AG10803 (cell line): Measurements from ENCODE around the gene ZFAND2A.
"Not testable (repeated sequence)": the region's sequence is repeated elsewhere in the genome, so short reads cannot be mapped to it uniquely, and the experiment has no call there.

Experiments
- DNase-seq: peaks from one replicate; pipeline ENCODE4 v3.0.0; 2010; ENCODE audit warnings: low read depth
- H3K4me3 ChIP-seq: 2 replicates; pipeline ENCODE4 v1.5.1; 2011; ENCODE audit warnings: mild to moderate bottlenecking, low read length, control low read depth
- TF ChIP-seq, protein P1 (sequence below): conservative IDR thresholded peaks from 2 replicates; pipeline ENCODE4 v1.5.1; 2011; ENCODE audit warnings: mild to moderate bottlenecking, low read length, control low read depth, inconsistent platforms

The ZFAND2A gene

DNA sequence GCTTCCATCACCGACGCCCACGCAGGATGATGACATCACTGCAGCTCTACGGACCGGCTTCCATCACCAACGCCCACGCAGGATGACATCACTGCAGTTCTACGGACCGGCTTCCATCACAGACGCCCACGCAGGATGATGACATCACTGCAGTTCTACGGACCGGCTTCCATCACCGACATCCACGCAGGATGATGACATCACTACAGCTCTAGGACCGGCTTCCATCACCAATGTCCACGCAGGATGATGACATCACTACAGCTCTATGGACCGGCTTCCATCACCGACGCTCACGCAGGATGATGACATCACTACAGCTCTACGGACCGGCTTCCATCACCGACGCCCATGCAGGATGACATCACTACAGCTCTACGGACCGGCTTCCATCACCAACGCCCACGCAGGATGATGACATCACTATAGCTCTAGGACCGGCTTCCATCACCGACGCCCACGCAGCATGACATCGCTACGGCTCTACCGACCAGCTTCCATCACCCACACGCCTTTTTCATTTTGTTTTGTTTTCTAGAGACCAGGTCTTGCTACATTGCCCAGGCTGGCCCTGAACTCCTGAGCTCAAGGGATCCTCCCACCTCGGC, 42.6 kb downstream of the ZFAND2A start:
- no peak for DNase-seq
- TF ChIP-seq, protein P1, sequence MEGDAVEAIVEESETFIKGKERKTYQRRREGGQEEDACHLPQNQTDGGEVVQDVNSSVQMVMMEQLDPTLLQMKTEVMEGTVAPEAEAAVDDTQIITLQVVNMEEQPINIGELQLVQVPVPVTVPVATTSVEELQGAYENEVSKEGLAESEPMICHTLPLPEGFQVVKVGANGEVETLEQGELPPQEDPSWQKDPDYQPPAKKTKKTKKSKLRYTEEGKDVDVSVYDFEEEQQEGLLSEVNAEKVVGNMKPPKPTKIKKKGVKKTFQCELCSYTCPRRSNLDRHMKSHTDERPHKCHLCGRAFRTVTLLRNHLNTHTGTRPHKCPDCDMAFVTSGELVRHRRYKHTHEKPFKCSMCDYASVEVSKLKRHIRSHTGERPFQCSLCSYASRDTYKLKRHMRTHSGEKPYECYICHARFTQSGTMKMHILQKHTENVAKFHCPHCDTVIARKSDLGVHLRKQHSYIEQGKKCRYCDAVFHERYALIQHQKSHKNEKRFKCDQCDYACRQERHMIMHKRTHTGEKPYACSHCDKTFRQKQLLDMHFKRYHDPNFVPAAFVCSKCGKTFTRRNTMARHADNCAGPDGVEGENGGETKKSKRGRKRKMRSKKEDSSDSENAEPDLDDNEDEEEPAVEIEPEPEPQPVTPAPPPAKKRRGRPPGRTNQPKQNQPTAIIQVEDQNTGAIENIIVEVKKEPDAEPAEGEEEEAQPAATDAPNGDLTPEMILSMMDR = no peak
- H3K4me3 ChIP-seq = no peak overlapping the region

DNA sequence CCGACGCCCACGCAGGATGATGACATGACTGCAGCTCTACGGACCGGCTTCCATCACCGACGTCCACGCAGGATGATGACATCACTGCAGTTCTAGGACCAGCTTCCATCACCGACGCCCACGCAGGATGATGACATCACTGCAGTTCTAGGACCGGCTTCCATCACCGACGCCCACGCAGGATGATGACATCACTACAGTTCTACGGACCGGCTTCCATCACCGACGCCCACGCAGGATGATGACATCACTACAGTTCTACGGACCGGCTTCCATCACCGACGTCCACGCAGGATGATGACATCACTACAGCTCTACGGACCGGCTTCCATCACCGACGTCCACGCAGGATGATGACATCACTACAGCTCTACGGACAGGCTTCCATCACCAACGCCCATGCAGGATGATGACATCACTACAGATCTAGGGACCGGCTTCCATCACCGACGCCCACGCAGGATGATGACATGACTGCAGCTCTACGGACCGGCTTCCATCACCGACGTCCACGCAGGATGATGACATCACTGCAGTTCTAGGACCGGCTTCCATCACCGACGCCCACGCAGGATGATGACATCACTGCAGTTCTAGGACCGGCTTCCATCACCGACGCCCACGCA, 43.5 kb downstream of the ZFAND2A start:
- H3K4me3 ChIP-seq, DNase-seq: not testable (repeated sequence)

DNA sequence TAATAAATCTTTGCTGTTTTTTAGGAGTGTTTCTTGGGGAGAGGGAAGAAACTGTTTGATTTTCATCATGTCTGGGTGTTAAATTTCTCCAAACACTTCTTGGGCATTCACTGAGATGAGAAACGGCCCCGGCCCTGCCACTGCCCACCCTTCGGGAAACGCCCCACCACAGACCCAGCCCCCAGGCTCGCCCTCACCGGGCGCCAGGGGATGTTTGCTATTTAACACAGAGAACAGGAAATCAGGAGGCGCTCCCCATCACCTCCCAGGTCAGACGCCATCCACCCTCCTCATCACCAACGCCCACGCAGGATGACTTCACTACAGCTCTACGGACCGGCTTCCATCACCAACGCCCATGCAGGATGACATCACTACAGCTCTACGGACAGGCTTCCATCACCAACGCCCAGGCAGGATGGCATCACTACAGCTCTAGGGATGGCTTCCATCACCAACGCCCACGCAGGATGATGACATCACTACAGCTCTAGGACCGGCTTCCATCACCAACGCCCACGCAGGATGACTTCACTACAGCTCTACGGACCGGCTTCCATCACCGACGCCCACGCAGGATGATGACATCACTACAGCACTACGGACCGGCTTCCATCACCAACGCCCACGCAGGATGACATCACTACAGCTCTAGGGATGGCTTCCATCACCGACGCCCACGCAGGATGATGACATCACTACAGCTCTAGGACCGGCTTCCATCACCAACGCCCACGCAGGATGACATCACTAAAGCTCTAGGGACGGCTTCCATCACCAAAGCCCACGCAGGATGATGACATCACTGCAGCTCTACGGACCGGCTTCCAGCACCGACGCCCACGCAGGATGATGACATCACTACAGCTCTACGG, 44.6 kb downstream of the ZFAND2A start:
- DNase-seq, H3K4me3 ChIP-seq: not testable (repeated sequence)

DNA sequence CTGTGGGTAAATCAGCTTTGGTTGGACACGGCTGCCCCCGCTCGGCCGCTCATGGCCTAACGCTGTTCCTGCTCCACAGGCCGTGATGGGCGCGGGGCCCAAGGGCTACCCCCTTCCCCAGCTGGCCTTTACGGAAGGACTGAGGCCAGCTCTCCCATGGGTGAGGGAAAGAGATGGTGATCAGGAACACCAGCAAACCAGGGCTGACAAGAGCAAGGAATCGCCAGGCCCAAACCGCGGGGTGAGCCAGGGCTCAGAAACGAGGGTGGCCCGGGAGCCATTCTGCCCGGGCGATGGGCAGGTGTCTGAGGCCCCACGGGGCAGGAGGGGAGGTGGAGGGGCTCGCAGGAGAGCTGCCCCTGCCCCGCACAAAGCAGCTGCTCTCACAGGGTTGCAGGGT, 45.5 kb downstream of the ZFAND2A start:
- DNase-seq = no peak
- no peak overlapping the region for H3K4me3 ChIP-seq
- TF ChIP-seq, protein P1 = no peak

DNA sequence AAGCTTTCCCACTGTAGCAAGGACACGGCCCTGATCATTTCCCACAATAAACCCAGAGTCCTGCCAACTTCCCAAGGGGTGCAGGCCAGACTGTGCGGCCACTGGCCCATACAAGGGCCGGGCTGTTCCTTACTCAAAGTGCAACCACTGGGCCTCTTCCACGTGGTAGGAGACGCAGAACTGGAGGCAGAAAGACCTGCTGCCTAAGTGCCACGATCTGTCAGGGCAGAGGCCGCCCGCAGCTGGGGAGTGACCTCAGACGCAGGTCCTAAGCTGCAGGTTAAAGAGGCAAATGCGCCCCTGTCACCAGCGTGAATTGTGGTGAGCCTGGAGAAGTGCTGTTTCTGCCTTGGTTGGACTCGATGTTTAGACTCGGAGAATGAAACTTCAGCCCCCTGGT, 45.9 kb downstream of the ZFAND2A start:
- TF ChIP-seq, protein P1 = no peak
- H3K4me3 ChIP-seq = no peak overlapping the region

DNA sequence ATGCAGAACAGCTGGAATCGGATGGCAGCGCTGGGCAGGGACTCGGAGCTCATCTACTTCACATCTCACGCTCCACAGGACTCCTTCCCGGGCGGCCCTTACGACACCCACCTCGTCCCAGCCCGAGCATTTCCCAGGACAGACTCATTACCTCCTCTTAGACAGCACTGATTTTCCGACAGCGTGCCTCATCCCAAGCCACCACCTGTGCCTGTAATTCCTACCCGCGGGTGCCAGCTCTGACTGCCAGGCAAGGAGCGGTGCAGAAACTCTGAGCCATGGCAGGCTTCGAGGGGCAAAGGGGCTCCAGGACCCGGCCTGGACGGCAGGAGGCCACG, 46.5 kb downstream of the ZFAND2A start:
- TF ChIP-seq, protein P1 = no peak
- DNase-seq = no peak
- no peak overlapping the region for H3K4me3 ChIP-seq

More for the DNA sequence above, 45.9 kb downstream of the ZFAND2A start:
- no peak for DNase-seq

DNA sequence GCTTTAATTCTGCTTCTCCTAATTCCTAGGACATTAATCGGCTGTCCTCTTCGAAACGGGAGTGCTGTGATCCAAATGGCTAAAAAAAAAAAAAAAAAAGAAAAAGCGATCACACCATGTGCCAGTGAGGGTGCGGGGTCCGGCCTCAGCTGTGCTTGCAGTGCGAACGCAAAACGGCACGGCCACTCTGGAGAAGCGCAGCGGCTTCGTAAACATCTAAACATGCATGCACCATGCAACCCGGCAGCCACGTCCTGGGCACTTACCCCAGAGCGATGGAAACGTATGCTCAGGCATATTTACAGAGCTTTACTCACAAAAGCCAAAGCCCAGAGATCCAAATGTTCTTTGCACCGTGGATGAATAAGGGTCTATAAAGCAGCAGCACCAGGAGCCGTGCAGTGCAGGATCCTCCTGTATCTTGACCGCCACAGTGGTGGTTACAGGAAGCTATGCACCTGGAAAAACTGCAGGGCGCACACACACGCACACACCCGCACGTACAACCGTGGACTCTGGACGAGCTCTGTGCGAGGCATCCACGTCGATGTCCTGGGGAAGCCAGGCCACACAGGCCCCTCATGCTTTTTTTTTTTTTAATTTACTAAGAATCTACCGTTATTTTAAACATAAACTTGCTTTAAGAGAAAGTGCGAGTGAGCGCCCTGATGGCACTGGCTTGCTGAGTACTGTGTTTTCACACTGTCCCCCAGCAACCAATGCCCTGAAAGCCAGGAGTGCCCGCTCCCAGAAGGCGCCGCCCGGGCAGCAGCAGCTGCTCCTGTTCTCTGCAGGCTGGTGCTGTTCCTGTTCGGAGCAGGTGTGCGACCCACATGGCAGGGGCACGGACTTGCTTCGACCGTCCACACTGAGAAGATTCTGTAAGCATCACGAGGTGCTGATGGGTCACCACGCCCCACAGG, 47.1 kb downstream of the ZFAND2A start:
- H3K4me3 ChIP-seq = no peak overlapping the region
- DNase-seq = no peak
- TF ChIP-seq, protein P1 = no peak
